K562 (cell line): ENCODE measurements around the gene SRBD1. TPM values are rescaled to one million over a fixed set of nuclear protein-coding genes. Genes with fewer than 3 reads are reported as not detected.
A peak's percentile ranks its signal among the peaks of the same experiment; 100 is the strongest.

Experiments
- ATAC-seq: fragments of 200-7000 bp; cut with Tn5 transposase; 3 replicates; pipeline ENCODE4 v1.9.1; 2020; ENCODE audit warnings: moderate library complexity
- BruUV-seq: library from RNA; stranded (reverse); fragments of 400-500 nt; replicated peaks from 2 replicates; lab custom pipeline; 2021; lab: Mats Ljungman, UMichigan
- CTCF ChIA-PET: fragments of 300-600 bp; formaldehyde crosslinking; extraction: SDS; loops from one replicate; lab custom pipeline; 2021; ENCODE audit warnings: low intra/inter-chr PET ratio; lab: Yijun Ruan, JAX
- POLR2A ChIA-PET: fragments of 300-600, 350-650 bp; sonication (Branson Sonifier 250); formaldehyde crosslinking; extraction: SDS; loops from one replicate; lab custom pipeline; 2021; ENCODE audit warnings: antibody characterized with exemption, inconsistent platforms; lab: Yijun Ruan, JAX
- DNase-seq, 4 experiments: peaks; one replicate each; pipeline versions ENCODE4 v3.0.0 to v3.0.0-alpha.2; 2011 to 2018; ENCODE audit warnings: low spot score in 3 of 4, mixed read lengths in 3 of 4; ENCODE audit errors: extremely low read depth in 1 of 4
- FAIRE-seq: peaks from 2 replicates; lab custom pipeline; 2011; peaks lifted over from hg19 to GRCh38; lab: Jason Lieb, UNC
- H2AFZ ChIP-seq: 2 replicates; pipeline ENCODE4 v1.6.0; 2011; ENCODE audit warnings: low read depth, low read length, control low read depth, inconsistent platforms
- H3K27ac ChIP-seq: fragments of 200-600 bp; 3 replicates; pipeline ENCODE4 v1.8.0; 2011; ENCODE audit warnings: low read depth, mild to moderate bottlenecking, control low read depth, inconsistent platforms, low read length, moderate library complexity, mixed read lengths; ENCODE audit errors: extremely low read depth
- H3K27me3 ChIP-seq, 2 experiments: fragments of 300-600 bp in 1 of 2; 2 replicates in 1 of 2; 3 replicates in 1 of 2; pipeline versions ENCODE4 v1.6.0 to v1.8.0; 2011; ENCODE audit warnings: inconsistent platforms in 2 of 2, low read length in 2 of 2, mild to moderate bottlenecking in 1 of 2, mixed read lengths in 1 of 2, moderate library complexity in 1 of 2; ENCODE audit not compliant: control insufficient read depth in 2 of 2, insufficient read depth in 2 of 2
- H3K36me3 ChIP-seq: fragments of 300-600 bp; 3 replicates; pipeline ENCODE4 v1.8.0; 2011; ENCODE audit warnings: mild to moderate bottlenecking, low read length, inconsistent platforms; ENCODE audit not compliant: control insufficient read depth, insufficient read depth
- H3K4me1 ChIP-seq, 2 experiments: fragments of 200-600 bp in 1 of 2; replicated peaks in 1 of 2; 2 replicates in 1 of 2; 3 replicates in 1 of 2; pipeline versions ENCODE4 v1.5.1 to v1.8.0; 2011; ENCODE audit warnings: inconsistent platforms in 2 of 2, low read length in 2 of 2, mild to moderate bottlenecking in 1 of 2, mixed read lengths in 1 of 2, moderate library complexity in 1 of 2; ENCODE audit not compliant: control insufficient read depth in 2 of 2, insufficient read depth in 2 of 2
- H3K4me2 ChIP-seq: 2 replicates; pipeline ENCODE4 v1.6.1; 2011; ENCODE audit warnings: low read length, control low read depth, inconsistent platforms, mixed read lengths; ENCODE audit not compliant: insufficient read depth
- H3K4me3 ChIP-seq: fragments of 200-600 bp; sonication (generic), shearing (Covaris generic); 2 replicates; pipeline ENCODE4 v1.5.1; 2016; ENCODE audit warnings: control low read depth, inconsistent platforms
- H3K79me2 ChIP-seq: fragments of 200-600 bp; 3 replicates; pipeline ENCODE4 v1.8.0; 2011; ENCODE audit warnings: low read length, inconsistent platforms; ENCODE audit not compliant: control insufficient read depth, insufficient read depth
- H3K9ac ChIP-seq, 2 experiments: 2 replicates each; pipeline versions ENCODE4 v1.6.0 to v1.6.1; 2011; ENCODE audit warnings: low read depth in 2 of 2, low read length in 2 of 2, control low read depth in 1 of 2, inconsistent platforms in 1 of 2, mild to moderate bottlenecking in 1 of 2, mixed read lengths in 1 of 2; ENCODE audit not compliant: insufficient read depth in 1 of 2
- H3K9me1 ChIP-seq: one replicate; pipeline ENCODE4 v1.6.0; 2011; ENCODE audit warnings: inconsistent platforms, mild to moderate bottlenecking, low read length, moderate library complexity; ENCODE audit not compliant: control insufficient read depth, insufficient read depth
- H3K9me3 ChIP-seq: replicated peaks from 2 replicates; pipeline ENCODE4 v1.5.1; 2011; ENCODE audit warnings: low read depth, low read length, inconsistent platforms; ENCODE audit not compliant: control insufficient read depth, insufficient read depth
- H4K20me1 ChIP-seq: replicated peaks from 2 replicates; pipeline ENCODE4 v1.6.1; 2011; ENCODE audit warnings: low read length, inconsistent platforms, mixed read lengths; ENCODE audit not compliant: control insufficient read depth, insufficient read depth
- C11orf30 ChIP-seq: fragments of 450-650 bp; IDR thresholded peaks from 2 replicates; pipeline ENCODE4 v1.6.1; 2016; ENCODE audit warnings: low read depth, mild to moderate bottlenecking
- FOXA3 ChIP-seq, 2 experiments: fragments of 450-650 bp in 1 of 2; sonication (generic) in 1 of 2; formaldehyde crosslinking; IDR thresholded peaks in 1 of 2; conservative IDR thresholded peaks in 1 of 2; 2 replicates each; pipeline versions ENCODE4 v1.4.0 to v1.8.0; 2020 to 2022; ENCODE audit warnings: mild to moderate bottlenecking in 2 of 2, missing genetic modification reagents in 1 of 2
- MAFK ChIP-seq: IDR thresholded peaks from 2 replicates; pipeline ENCODE4 v1.6.1; 2011; ENCODE audit warnings: low read length, improper control_type of control experiment
- MECOM ChIP-seq: fragments of 250-450 bp; sonication (Bioruptor Pico); IDR thresholded peaks from 2 replicates; pipeline ENCODE4 v1.8.0; 2022; ENCODE audit warnings: inconsistent platforms
- NFE2 ChIP-seq: IDR thresholded peaks from 2 replicates; pipeline ENCODE4 v1.6.1; 2014; ENCODE audit warnings: antibody characterized with exemption, low read depth
- POLR2AphosphoS2 ChIP-seq: IDR thresholded peaks from 2 replicates; pipeline ENCODE4 v1.6.1; 2012; ENCODE audit warnings: low read length, improper control_type of control experiment
- RUNX1 ChIP-seq: sonication (generic); IDR thresholded peaks from 2 replicates; pipeline ENCODE4 v1.6.1; 2016; ENCODE audit warnings: antibody characterized with exemption, low read depth
- WGBS: fragments of 100-300 bp; shearing (Covaris generic); methylation state at CpG from one replicate; pipeline ENCODE4 v1.1.6; 2016; ENCODE audit warnings: low coverage, mixed read lengths; ENCODE audit not compliant: insufficient coverage; ENCODE audit errors: missing lambda C conversion rate; 5-methylcytosine and 5-hydroxymethylcytosine counted together
- in situ Hi-C: fragments of 300-500 bp; cut with MboI; formaldehyde crosslinking; loops from 4 replicates; pipeline ENCODE4 v1.15.0; 2018; ENCODE audit warnings: inconsistent platforms, mixed read lengths
- intact Hi-C: fragments of 100-400 bp; cut with micrococcal nuclease; formaldehyde crosslinking; loops from 2 replicates; pipeline ENCODE4 v1.14.2; 2022
- polyA plus RNA-seq, 8 experiments: library from polyadenylated mRNA; depleted of rRNA in 4 of 8; stranded (reverse) in 5 of 8; unstranded in 3 of 8; fragments of >200 nt; fragmentation: Nextera tagmentation in 2 of 8; fragmentation: Illumina TruSeq in 1 of 8; extraction: Ambion mirVana in 2 of 8; extraction: Trizol in 1 of 8; gene quantifications; 2 replicates each; pipeline versions ENCODE4 v1.2.1 to v1.2.3, GENCODE V29; 2011 to 2014; ENCODE audit warnings: inconsistent platforms in 1 of 8, missing spikeins in 1 of 8
- total RNA-seq, 7 experiments: library from RNA; depleted of rRNA in 6 of 7; stranded (reverse); fragments of >200 nt in 6 of 7; fragmentation: Illumina TruSeq in 2 of 7; extraction: Trizol in 2 of 7; gene quantifications; 2 replicates each; pipeline versions ENCODE4 v1.2.1 to v1.2.3, GENCODE V29; 2011 to 2021; ENCODE audit warnings: low replicate concordance in 1 of 7
- TF ChIP-seq, protein P1 (sequence below): IDR thresholded peaks from 2 replicates; pipeline ENCODE4 v1.6.1; 2016; ENCODE audit warnings: missing genetic modification characterization, missing compliant biosample characterization

SRBD1 gene
- total and polyA plus RNA-seq, 9 of the 15 experiments (the other 6 are each of a cell fraction or from before 2014, with no cell fraction given), result 6.9 to 23.2 (median 14.7) TPM

DNA sequence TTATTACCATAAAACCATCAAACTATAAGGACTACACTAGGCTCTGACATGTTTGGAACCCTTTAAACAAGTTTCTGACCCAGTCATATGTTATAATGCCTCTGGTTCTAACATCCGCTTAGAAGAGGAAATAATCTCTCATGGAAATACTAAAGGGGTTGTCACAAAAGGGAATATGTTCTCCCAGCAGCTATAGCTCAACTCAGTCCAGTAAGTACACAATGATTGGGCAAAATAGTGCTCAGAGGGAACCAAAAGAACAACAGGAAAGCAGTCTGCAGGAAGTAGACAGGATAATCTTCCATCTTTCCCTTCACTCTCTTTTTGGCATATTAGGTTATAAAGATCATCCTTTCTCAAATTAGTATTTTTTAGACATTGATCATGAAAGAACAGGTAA, 4.3 kb downstream of the SRBD1 start:
- Histone ChIP-seq H3K36me3 (peaks cover 30% of the 10 kb centered on the region; the same call in 2 of the 3 replicates), H3K4me3 (no peak overlapping the region), H4K20me1 (no peaks in the 10 kb centered on the region), H3K9me1 (no peaks in the 10 kb centered on the region), H3K9ac (no peak overlapping the region), H3K79me2 (peaks cover 43% of the 10 kb centered on the region), H3K4me2 (peak overlapping the region; percentile 10; the same call in 1 of the 2 replicates), H2AFZ (no peak overlapping the region), H3K27me3 (no peaks in the 10 kb centered on the region), H3K4me1 (peaks cover 0 to 14% of the 10 kb centered on the region in 2 experiments; a peak in 2 of 5 replicates), H3K9me3 (no peaks in the 10 kb centered on the region), H3K27ac (0 out of 3 replicates have a peak overlapping the region, but pooled peaks have one; percentile 1)
- DNase-seq, result no peak
- 82% methylated on average over 1 of the region's 1 CpG for WGBS
- ChIA-PET CTCF (no interaction called here), POLR2A (interaction anchor here (2.0 kb wide), 1 partner anchor 9 kb away, joined by 10 read pairs; no protein-coding TSS in a partner anchor)
- intact Hi-C loops, result no loop called here
- in situ Hi-C loops, result no loop called here
- BruUV-seq, result no TSS peak
- FAIRE-seq, result peak; percentile 26
- TF ChIP-seq MAFK, result peak; percentile 32; the same call in 1 of the 2 replicates
- peak; percentile 53; the same call in 1 of the 2 replicates for TF ChIP-seq NFE2
- 0 out of 2 replicates have a peak, but pooled peaks have one; percentile 15 for TF ChIP-seq C11orf30
- no peak for TF ChIP-seq POLR2AphosphoS2
- TF ChIP-seq, protein P1, sequence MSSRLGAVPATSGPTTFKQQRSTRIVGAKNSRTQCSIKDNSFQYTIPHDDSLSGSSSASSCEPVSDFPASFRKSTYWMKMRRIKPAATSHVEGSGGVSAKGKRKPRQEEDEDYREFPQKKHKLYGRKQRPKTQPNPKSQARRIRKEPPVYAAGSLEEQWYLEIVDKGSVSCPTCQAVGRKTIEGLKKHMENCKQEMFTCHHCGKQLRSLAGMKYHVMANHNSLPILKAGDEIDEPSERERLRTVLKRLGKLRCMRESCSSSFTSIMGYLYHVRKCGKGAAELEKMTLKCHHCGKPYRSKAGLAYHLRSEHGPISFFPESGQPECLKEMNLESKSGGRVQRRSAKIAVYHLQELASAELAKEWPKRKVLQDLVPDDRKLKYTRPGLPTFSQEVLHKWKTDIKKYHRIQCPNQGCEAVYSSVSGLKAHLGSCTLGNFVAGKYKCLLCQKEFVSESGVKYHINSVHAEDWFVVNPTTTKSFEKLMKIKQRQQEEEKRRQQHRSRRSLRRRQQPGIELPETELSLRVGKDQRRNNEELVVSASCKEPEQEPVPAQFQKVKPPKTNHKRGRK (tag), result no peak
- no peak for TF ChIP-seq MECOM (CRISPR knock-in tag)
- peak in 1 of 2 experiments; percentile 33; a peak in 1 of 4 replicates for TF ChIP-seq FOXA3 (CRISPR knock-in tag; conservative IDR thresholded peaks at IDR 0.05 in 1 of 2, IDR thresholded peaks at IDR 0.05 in 1 of 2)
- no peak for TF ChIP-seq RUNX1
- no peak for ATAC-seq
